ENCODE data around the gene SRSF8. TPM values are rescaled to one million over a fixed set of nuclear protein-coding genes. Genes with fewer than 3 reads are reported as not detected.

Gene SRSF8
- total and polyA plus RNA-seq, 2 donors (not counting 3 experiments of a cell fraction or from before 2014, with no cell fraction given) = 21.9 to 31.3 TPM

DNA sequence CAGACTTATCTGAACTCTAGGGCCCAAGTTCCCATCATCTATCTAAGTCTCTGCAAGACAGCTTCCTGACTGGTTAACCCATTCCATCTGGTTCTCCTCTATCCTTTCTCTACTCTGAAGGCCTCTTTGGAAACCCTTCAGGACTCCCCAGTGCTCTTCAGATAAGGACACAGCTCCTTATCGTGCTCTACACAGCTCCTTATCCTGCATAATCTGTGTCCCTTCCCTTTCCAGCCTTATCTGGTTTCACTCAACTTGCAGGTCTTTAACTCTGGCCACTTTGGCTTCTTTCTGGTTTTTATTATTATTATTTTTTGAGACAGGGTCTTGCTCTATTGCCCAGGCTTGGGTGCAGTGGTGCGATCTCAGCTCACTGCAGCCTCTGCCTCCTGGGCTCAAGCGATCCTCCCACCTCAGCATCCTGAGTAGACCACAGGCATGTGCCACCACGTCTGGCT lies 33.5 kb downstream of the SRSF8 start:
- no peak for TF ChIP-seq JUN (IDR thresholded peaks at IDR 0.05; ENCODE audit: borderline replicate concordance, insufficient read depth, insufficient read length, low read depth)
- TF ChIP-seq, protein P1, sequence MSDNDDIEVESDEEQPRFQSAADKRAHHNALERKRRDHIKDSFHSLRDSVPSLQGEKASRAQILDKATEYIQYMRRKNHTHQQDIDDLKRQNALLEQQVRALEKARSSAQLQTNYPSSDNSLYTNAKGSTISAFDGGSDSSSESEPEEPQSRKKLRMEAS (IDR thresholded peaks at IDR 0.05; ENCODE audit: insufficient read depth, insufficient read length) = no peak
- no peak for TF ChIP-seq FOS (IDR thresholded peaks at IDR 0.05; ENCODE audit: borderline replicate concordance, insufficient read depth, low read length)
- TF ChIP-seq, protein P2, sequence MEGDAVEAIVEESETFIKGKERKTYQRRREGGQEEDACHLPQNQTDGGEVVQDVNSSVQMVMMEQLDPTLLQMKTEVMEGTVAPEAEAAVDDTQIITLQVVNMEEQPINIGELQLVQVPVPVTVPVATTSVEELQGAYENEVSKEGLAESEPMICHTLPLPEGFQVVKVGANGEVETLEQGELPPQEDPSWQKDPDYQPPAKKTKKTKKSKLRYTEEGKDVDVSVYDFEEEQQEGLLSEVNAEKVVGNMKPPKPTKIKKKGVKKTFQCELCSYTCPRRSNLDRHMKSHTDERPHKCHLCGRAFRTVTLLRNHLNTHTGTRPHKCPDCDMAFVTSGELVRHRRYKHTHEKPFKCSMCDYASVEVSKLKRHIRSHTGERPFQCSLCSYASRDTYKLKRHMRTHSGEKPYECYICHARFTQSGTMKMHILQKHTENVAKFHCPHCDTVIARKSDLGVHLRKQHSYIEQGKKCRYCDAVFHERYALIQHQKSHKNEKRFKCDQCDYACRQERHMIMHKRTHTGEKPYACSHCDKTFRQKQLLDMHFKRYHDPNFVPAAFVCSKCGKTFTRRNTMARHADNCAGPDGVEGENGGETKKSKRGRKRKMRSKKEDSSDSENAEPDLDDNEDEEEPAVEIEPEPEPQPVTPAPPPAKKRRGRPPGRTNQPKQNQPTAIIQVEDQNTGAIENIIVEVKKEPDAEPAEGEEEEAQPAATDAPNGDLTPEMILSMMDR (IDR thresholded peaks at IDR 0.05; ENCODE audit: extremely low read depth in 1 of 2, insufficient read depth in 1 of 2, low read depth in 1 of 2, low read length in 2 of 2) = no peak
- TF ChIP-seq GATA2 (IDR thresholded peaks at IDR 0.05; ENCODE audit: insufficient read depth, insufficient read length, low read depth, low read length) = no peak
- no peak for TF ChIP-seq EZH2 (IDR thresholded peaks at IDR 0.05; ENCODE audit: borderline replicate concordance, low read depth, low read length, severe bottlenecking)
- no peak for TF ChIP-seq MYC (IDR thresholded peaks at IDR 0.05; ENCODE audit: low read depth, low read length)
- TF ChIP-seq POLR2AphosphoS5 (IDR thresholded peaks at IDR 0.05; ENCODE audit: insufficient read depth, low read depth, low read length) = no peak
- TF ChIP-seq POLR2A (IDR thresholded peaks at IDR 0.05; ENCODE audit: low read depth, low read length) = no peak
- Histone ChIP-seq H3K9ac (replicated peaks; ENCODE audit: extremely low read depth, insufficient read depth, low read length) (no peak overlapping the region), H3K4me3 (replicated peaks in 1 of 3; ENCODE audit: insufficient read depth in 1 of 3, low read depth in 1 of 3, low read length in 3 of 3) (no peak overlapping the region), H3K36me3 (ENCODE audit: control insufficient read depth in 2 of 2, extremely low read depth in 1 of 2, insufficient read depth in 2 of 2, low read length in 2 of 2) (no peaks in the 10 kb centered on the region), H4K20me1 (replicated peaks; ENCODE audit: control insufficient read depth, extremely low read depth, insufficient read depth, low read length) (no peaks in the 10 kb centered on the region), H3K27me3 (ENCODE audit: control insufficient read depth in 2 of 2, insufficient read depth in 2 of 2, low read length in 2 of 2) (no peaks in the 10 kb centered on the region), H3K9me3 (replicated peaks; ENCODE audit: control insufficient read depth, insufficient read depth, low read length) (no peaks in the 10 kb centered on the region), H3K9me1 (replicated peaks; ENCODE audit: control insufficient read depth, extremely low read depth, insufficient read depth, low read length) (no peaks in the 10 kb centered on the region), H2AFZ (ENCODE audit: low read depth, low read length) (no peak overlapping the region), H3K4me2 (ENCODE audit: insufficient read depth, low read length) (no peak overlapping the region), H3K79me2 (ENCODE audit: control insufficient read depth, insufficient read depth, low read length) (no peaks in the 10 kb centered on the region), H3K27ac (ENCODE audit: insufficient read depth, low read depth, low read length) (no peak overlapping the region), H3K4me1 (ENCODE audit: control insufficient read depth, extremely low read depth, insufficient read depth, low read length) (peaks cover 8% of the 10 kb centered on the region)
- dilution Hi-C loops (cut with MboI; ENCODE audit: extremely low pct_ligation_motif_present, low sequenced_read_pairs) (no loop called here), intact Hi-C loops (cut with micrococcal nuclease) (no loop called here)
- DNase-seq (ENCODE audit: low read depth, low spot score) (no peak), FAIRE-seq (no peak)
- POLR2A ChIA-PET = no interaction called here
- BruUV-seq (replicated peaks) = no TSS peak
- CTCF ChIA-PET = interaction anchor here (1.2 kb wide), 1 partner anchor 33 kb away, joined by 4 read pairs; the partner anchor contains the start of gene SRSF8
